Fibroblast of skin of left quadriceps (primary cell): ENCODE data around the gene CBFA2T2.

Source experiments
- DNase-seq, 2 experiments: peaks; one replicate each; pipeline ENCODE4 v3.0.0-alpha.2; 2013; ENCODE audit warnings: low read depth in 2 of 2

The CBFA2T2 gene

GRCh38 chr20:33651562-33652048, 161.7 kb downstream of the CBFA2T2 start:
- no peak for DNase-seq

DNA sequence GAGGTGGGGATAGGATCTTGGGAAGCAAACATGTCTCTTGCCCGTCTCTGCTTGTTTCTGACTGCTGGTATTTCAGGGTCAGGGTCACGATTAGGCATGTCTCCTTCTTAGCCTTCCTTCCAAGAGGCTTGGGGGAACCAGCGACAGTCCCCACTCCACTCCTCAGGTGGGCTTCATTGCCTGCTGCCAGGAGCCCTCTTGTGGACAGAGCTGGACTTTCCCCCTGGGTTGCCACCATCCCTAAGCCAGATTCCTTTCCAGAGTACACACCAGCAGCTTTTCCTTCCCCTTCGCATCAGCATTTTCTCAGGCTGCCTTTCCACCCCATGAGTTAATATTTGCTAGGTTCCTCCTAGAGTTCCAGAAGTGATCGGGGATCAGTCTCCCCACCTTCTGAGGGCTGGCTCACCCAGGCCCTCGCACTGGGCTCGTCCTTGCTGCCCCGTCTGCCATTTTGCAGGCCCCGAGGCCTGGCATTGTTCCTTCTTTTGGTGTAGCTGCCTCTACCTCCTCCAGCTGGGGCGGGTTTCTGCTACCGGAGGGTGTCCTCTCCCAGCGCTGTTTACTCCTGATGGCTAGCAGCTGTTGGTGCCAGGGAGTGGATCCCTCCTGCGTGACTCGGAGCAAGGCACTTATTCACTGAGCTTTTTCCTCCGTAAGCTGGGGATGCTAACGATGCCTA, 163.5 kb downstream of the CBFA2T2 start:
- DNase-seq: no peak

GRCh38 chr20:33653900-33654596, 164.2 kb downstream of the CBFA2T2 start:
- no peak for DNase-seq

DNA sequence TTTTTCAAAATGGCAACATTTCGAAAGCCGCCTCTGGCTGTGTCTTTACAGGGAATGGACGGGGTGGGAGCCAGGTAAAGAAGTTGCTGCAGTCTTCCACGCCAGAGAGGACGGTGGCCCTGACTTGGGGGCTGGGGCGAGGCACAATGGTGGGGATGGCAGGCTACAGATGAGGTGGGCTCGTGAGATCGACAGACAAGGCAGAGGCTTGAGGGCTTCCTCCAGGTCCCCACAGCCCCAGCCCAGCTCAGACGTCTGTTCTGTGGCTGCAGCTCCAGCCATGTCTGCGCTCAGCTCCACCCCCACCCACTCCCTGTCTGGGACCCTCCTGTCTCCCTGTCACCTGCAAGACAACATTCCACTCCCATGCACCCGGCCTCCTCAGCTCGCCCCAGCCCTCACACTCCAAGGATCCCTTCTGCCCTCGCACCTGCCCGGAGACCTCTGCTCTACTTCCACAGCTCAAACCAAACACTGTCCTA, 164.8 kb downstream of the CBFA2T2 start:
- DNase-seq: no peak

- no peak for DNase-seq
Observed at GRCh38 chr20:33655164-33655563, 165.3 kb downstream of the CBFA2T2 start.

GRCh38 chr20:33656010-33656782, 166.3 kb downstream of the CBFA2T2 start:
- DNase-seq: no peak

DNA sequence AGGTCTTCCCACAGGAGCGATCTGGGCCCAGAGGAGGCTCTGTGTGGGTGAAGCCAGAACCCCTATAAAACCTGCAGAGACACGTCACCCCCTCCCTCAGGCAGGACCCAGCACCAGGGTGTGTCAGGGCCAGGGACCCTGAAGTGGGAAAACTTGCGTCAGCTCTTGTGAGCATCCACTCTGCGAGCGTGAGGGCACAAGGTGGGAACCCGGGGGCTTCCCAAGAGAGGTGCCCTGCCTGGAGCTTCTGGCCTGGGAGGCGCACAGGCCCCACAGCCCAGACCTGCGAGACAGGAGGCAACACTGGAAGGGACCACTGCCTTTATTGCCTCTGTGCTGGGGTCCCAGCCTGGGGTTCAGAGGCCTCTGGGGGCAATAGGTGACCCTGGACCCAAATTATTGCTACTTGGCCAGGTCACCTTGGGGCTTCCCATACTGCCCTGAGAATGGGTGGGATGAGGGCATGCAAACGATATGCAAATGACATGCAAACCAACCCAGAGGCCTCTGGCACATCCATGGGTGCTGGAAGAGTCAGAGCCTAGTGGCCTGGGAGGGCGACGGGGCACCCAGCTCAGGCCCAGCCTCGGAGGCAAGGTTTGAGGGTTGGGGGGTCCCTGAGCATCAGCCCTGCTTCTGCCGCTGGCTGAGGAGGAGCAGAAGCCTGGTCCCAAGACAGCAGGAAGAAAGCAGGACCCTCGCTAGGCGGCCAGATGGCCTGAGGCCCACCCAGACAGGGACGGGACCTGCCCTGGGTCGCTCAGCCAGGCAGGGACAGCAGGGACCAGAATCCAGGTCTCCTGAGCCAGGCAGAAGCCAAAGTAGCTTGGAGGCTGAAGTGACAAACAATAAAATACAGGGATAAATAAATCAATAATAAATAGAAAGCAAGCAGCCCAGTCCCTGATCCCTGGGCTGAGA, 167.1 kb downstream of the CBFA2T2 start:
- no peak for DNase-seq

DNA sequence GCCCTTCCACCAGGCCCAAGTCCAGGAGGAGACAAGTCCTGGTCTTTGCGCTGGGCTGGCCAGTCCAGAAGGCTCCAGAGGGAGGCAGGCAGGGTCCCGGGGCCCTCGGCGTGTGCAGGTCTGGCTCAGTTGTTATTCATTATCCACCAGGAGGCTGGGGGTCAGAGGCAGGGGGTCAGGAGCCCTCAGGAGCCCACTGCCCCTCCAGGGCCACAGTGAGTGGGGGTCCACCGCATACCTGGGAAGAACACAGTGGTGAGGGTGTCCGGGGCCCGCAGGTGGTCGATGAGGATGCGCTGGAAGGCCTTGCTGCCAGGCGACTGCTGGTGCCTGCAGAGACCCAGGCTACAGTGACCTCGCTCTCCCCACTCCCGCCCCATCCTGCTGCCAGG, 167.8 kb downstream of the CBFA2T2 start:
- DNase-seq: no peak

DNA sequence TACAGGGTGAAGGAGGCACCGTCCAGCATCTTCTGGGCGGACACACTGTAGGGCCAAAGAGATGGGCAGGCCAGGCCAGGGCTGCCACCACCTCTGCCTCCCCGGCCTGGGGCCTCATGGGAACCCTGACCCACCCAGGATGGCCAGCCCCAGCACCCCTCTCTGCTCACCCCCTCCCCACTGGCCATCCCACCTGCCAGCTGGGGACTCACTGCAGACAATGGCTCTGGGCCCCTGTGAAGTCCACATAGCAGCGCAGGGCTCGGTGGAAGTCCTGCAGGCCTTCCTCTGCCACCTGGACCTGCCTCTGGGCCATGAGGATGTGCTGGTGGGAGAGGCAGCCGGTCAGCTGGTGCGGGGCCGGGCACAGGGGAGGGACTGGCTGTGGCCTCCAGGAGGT, 168.6 kb downstream of the CBFA2T2 start:
- no peak for DNase-seq

- no peak for DNase-seq
Observed at GRCh38 chr20:33658929-33659328, 169.0 kb downstream of the CBFA2T2 start.

GRCh38 chr20:33659341-33660034, 169.6 kb downstream of the CBFA2T2 start:
- DNase-seq: no peak

- no peak for DNase-seq
Observed at GRCh38 chr20:33660035-33660684, 170.3 kb downstream of the CBFA2T2 start.

GRCh38 chr20:33660685-33661058, 170.8 kb downstream of the CBFA2T2 start:
- no peak for DNase-seq

GRCh38 chr20:33662172-33662571, 172.3 kb downstream of the CBFA2T2 start, which contains the start of gene C20orf144:
Gene C20orf144, plus strand, starts transcription at chr20:33662327. Its CDS starts 19 bp downstream, at chr20:33662346.
- no peak for DNase-seq

- DNase-seq: peak in 1 of 2 experiments; percentile 29
Observed at GRCh38 chr20:33663161-33664084, 173.5 kb downstream of the CBFA2T2 start.

DNA sequence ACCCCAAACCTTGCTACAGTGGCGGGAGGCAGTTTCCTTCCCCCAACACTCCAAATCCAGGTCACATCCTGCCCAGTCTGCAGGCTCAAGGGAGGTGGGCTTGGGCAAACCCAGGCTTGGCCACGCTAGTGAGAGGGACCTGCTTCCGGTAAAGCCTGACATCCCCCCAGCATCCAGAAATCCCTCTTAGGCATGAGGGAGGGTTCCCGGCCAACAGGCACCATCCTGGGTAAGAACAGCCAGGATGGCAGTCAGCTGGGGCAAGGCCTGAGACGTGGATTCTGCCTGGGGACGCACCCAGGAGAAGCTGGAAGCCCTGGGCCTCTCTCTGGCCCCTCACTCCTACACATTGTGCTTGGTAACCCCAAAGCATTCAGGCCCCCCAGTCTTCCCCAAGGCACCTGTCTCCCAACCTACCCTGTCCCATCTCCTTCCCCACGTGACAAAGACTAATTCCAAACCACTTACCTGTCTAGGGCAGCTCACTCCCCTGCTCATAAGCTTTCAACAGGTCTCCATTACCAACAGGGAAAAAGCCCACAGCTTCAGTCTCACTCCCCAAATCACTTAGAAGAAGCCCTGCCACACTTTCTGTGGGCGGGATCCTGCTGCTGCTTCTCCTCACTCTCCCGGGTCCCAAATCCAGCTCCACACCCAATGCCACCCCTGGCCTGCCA, 174.3 kb downstream of the CBFA2T2 start:
- no peak for DNase-seq

GRCh38 chr20:33664762-33665144, 174.9 kb downstream of the CBFA2T2 start:
- DNase-seq: no peak
